ENCODE measurements around the gene GET4. TPM values are rescaled to one million over a fixed set of nuclear protein-coding genes. Genes with fewer than 3 reads are reported as not detected.
"Not testable (repeated sequence)": the region's sequence is repeated elsewhere in the genome, so short reads cannot be mapped to it uniquely, and the experiment has no call there.

GET4 gene
- total RNA-seq, 2 donors from 2014 or later = 34.8 to 42.2 TPM

DNA sequence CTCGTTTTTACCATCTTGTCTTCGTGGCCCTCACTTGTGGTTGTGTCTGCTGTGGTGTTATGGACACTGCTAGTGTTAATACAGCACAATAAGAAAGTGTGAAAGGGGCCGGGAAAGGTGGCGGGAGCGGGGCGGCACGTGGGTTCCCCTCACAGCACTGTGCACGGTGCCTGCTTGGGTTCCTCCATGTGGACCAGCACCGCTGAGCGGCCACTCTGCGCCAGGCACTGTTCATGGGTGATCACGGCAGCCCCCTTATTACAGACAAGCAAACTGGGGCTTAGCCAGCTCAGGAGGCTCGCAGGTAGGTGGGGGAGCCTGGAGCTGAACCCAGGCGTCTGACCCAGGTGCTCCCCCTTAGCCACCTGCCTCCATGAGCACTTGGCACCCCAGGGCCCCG, 31.8 kb upstream of the GET4 start:
- intact Hi-C loops (cut with DNase I) = no loop called here
- Histone ChIP-seq H3K9me3 (no peaks in the 10 kb centered on the region), H3K27ac (no peak overlapping the region), H3K4me1 (no peaks in the 10 kb centered on the region), H3K27me3 (no peaks in the 10 kb centered on the region), H3K4me3 (no peak overlapping the region), H3K36me3 (replicated peaks in 1 of 2; ENCODE audit: insufficient read depth in 1 of 2, low read depth in 2 of 2) (peaks cover 15 to 23% of the 10 kb centered on the region in 2 donors)
- WGBS, 2 donors = 91 to 98% methylated on average over 13 to 15 of the region's 15 CpGs
- DNase-seq (no peak), ATAC-seq (no peak)
- TF ChIP-seq, protein P1, sequence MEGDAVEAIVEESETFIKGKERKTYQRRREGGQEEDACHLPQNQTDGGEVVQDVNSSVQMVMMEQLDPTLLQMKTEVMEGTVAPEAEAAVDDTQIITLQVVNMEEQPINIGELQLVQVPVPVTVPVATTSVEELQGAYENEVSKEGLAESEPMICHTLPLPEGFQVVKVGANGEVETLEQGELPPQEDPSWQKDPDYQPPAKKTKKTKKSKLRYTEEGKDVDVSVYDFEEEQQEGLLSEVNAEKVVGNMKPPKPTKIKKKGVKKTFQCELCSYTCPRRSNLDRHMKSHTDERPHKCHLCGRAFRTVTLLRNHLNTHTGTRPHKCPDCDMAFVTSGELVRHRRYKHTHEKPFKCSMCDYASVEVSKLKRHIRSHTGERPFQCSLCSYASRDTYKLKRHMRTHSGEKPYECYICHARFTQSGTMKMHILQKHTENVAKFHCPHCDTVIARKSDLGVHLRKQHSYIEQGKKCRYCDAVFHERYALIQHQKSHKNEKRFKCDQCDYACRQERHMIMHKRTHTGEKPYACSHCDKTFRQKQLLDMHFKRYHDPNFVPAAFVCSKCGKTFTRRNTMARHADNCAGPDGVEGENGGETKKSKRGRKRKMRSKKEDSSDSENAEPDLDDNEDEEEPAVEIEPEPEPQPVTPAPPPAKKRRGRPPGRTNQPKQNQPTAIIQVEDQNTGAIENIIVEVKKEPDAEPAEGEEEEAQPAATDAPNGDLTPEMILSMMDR (IDR thresholded peaks at IDR 0.05) = no peak
- TF ChIP-seq POLR2A (IDR thresholded peaks at IDR 0.05) = no peak

DNA sequence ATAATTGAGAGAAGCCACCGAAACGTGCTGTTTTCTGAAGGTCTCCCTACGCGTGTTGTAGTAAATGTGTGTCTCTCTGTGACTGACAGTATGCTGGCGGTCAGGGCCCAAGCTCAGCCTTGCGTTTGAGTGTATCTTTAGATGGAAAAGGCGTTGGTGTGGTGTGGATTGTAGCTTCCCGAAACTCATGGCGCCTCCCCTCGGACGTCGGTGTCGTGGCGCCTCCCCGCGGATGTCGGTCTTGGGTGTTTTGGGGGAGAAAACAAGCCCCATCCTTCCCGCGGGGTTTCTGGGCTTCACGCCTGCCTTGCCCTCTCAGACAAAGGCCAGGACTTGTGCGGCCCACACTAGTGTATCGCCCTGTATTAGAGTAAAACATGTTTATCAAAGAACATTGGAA, 31.3 kb upstream of the GET4 start:
- Histone ChIP-seq H3K4me1 (no peaks in the 10 kb centered on the region), H3K9me3 (no peaks in the 10 kb centered on the region), H3K27ac (no peak overlapping the region), H3K27me3 (no peaks in the 10 kb centered on the region), H3K4me3 (no peak overlapping the region), H3K36me3 (replicated peaks in 1 of 2; ENCODE audit: insufficient read depth in 1 of 2, low read depth in 2 of 2) (peaks cover 15 to 25% of the 10 kb centered on the region in 2 donors)
- TF ChIP-seq POLR2A (IDR thresholded peaks at IDR 0.05) = no peak
- TF ChIP-seq, protein P1 (IDR thresholded peaks at IDR 0.05) = no peak
- DNase-seq (no peak), ATAC-seq (no peak)
- intact Hi-C loops (cut with DNase I) = no loop called here
- 91 to 94% methylated on average over 22 of the region's 22 CpGs for WGBS, 2 donors

DNA sequence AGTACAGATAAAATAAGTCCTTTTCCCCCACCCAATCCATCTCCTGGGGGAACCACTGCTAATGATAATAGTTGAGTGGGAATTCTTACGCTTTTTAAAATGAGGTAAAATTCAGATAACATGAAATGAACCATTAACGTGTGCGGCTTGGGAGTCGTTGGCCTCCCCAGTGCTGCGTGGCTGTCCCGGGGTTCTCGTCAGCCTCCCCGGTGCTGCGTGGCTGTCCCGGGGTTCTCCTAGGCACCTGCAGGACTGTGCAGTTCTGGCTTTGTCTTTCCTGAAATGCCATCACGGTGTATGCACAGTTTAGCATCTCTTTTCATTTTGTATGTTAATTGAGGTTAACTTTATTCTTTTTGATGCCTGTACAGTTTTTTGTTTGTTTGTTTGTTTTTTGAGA, 30.6 kb upstream of the GET4 start:
- 90 to 92% methylated on average over 11 of the region's 11 CpGs for WGBS, 2 donors
- ATAC-seq = no peak
- H3K4me3 ChIP-seq = no peak overlapping the region

DNA sequence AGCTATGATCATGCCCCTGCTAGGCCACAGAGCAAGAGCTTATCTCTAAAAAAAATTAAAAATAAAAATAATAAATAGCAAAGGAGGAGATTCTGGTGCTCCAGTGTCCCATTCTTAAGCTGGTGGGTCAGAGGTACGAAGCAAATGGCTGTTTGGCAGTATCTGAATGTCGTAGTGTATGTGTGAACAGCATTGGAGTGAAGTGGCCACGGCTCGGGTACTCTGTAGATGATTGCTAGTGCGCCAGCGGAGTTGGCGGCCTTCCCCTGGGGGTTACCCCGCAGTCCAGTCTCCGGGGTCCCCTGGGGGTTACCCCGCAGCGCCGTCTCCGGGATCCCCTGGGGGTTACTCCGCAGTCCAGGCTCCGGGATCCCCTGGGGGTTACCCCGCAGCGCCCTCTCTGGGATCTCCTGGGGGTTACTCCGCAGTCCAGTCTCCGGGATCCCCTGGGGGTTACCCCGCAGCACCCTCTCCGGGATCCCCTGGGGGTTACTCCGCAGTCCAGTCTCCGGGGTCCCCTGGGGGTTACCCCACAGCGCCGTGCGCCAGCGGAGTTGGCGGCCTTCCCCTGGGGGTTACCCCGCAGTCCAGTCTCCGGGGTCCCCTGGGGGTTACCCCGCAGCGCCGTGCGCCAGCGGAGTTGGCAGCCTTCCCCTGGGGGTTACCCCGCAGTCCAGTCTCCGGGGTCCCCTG, 29.2 kb upstream of the GET4 start:
- peaks cover 11 to 19% of the 10 kb centered on the region in 2 donors for H3K36me3 ChIP-seq (replicated peaks in 1 of 2; ENCODE audit: insufficient read depth in 1 of 2, low read depth in 2 of 2)
- H3K4me3 ChIP-seq; H3K27ac ChIP-seq; H3K9me3 ChIP-seq; intact Hi-C loops (cut with DNase I); H3K4me1 ChIP-seq; H3K27me3 ChIP-seq; DNase-seq; ATAC-seq: not testable (repeated sequence)
- 93 to 97% methylated on average over 15 to 16 of the region's 37 CpGs for WGBS, 2 donors

More for the DNA sequence above, 30.6 kb upstream of the GET4 start:
- H3K9me3 ChIP-seq = no peaks in the 10 kb centered on the region
- TF ChIP-seq, protein P1 (IDR thresholded peaks at IDR 0.05) = no peak
- TF ChIP-seq POLR2A (IDR thresholded peaks at IDR 0.05) = no peak
- peaks cover 15 to 22% of the 10 kb centered on the region in 2 donors for H3K36me3 ChIP-seq (replicated peaks in 1 of 2; ENCODE audit: insufficient read depth in 1 of 2, low read depth in 2 of 2)
- no peak overlapping the region for H3K27ac ChIP-seq
- no peaks in the 10 kb centered on the region for H3K27me3 ChIP-seq
- intact Hi-C loops (cut with DNase I) = no loop called here
- no peak for DNase-seq
- H3K4me1 ChIP-seq = no peaks in the 10 kb centered on the region

DNA sequence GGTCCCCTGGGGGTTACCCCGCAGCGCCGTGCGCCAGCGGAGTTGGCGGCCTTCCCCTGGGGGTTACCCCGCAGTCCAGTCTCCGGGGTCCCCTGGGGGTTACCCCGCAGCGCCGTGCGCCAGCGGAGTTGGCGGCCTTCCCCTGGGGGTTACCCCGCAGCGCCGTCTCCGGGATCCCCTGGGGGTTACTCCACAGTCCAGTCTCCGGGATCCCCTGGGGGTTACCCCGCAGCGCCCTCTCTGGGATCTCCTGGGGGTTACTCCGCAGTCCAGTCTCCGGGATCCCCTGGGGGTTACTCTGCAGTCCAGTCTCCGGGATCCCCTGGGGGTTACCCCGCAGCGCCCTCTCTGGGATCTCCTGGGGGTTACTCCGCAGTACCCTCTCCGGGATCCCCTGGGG, 28.6 kb upstream of the GET4 start:
- ATAC-seq; DNase-seq; H3K27me3 ChIP-seq; H3K4me1 ChIP-seq; H3K27ac ChIP-seq; intact Hi-C loops (cut with DNase I); H3K4me3 ChIP-seq; H3K9me3 ChIP-seq: not testable (repeated sequence)
- WGBS, 2 donors = 92 to 97% methylated on average over 12 to 14 of the region's 28 CpGs
- peaks cover 6 to 19% of the 10 kb centered on the region in 2 donors for H3K36me3 ChIP-seq (replicated peaks in 1 of 2; ENCODE audit: insufficient read depth in 1 of 2, low read depth in 2 of 2)

DNA sequence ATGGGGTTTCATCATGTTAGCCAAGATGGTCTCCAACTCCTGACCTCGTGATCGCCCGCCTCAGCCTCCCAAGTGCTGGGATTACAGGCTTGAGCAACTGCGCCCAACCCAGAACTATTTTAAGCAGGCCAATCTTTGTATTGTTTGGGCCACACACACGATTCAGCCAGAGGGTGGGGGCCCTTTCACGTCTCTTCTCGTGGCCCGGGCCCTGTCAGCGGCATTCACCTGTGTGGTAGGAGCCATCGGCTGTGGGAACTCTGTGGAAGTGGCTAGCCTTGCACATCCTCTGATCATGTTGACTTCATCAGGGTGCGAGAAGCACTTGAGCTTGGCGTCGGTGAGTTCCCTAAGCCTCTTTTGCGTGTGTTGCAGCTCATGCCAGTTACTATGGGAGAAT, 27.2 kb upstream of the GET4 start:
- H3K4me3 ChIP-seq = no peak overlapping the region
- WGBS, 2 donors = 89 to 93% methylated on average over 14 of the region's 14 CpGs
- H3K4me1 ChIP-seq = no peaks in the 10 kb centered on the region
- peaks cover 14 to 25% of the 10 kb centered on the region in 2 donors for H3K36me3 ChIP-seq (replicated peaks in 1 of 2; ENCODE audit: insufficient read depth in 1 of 2, low read depth in 2 of 2)
- no peak for TF ChIP-seq POLR2A (IDR thresholded peaks at IDR 0.05)
- TF ChIP-seq, protein P1 (IDR thresholded peaks at IDR 0.05) = no peak
- no peak overlapping the region for H3K27ac ChIP-seq
- ATAC-seq (no peak), DNase-seq (no peak)
- intact Hi-C loops (cut with DNase I) = no loop called here
- no peaks in the 10 kb centered on the region for H3K27me3 ChIP-seq
- no peaks in the 10 kb centered on the region for H3K9me3 ChIP-seq

All from body of pancreas (tissue), 4 donors.